Neutrophil (primary cell): ENCODE data around the gene ARAP1.

Experiments
- H3K27ac ChIP-seq: fragments of 200-600 bp; sonication (generic); 2 replicates; pipeline ENCODE4 v1.5.1; 2016; ENCODE audit warnings: mild to moderate bottlenecking, moderate library complexity
- H3K27me3 ChIP-seq: fragments of 200-600 bp; sonication (generic); 2 replicates; pipeline ENCODE4 v1.6.0; 2016; ENCODE audit warnings: mild to moderate bottlenecking
- H3K36me3 ChIP-seq: fragments of 200-600 bp; sonication (generic); 2 replicates; pipeline ENCODE4 v1.5.1; 2017
- H3K4me1 ChIP-seq, 2 experiments: fragments of 200-600 bp in 1 of 2; sonication (generic) in 1 of 2; 1 replicate in 1 of 2; 2 replicates in 1 of 2; pipeline versions ENCODE4 v1.5.1 to v1.6.1; 2013 to 2016; ENCODE audit warnings: low read depth in 1 of 2, low read length in 1 of 2, mild to moderate bottlenecking in 1 of 2, moderate library complexity in 1 of 2; ENCODE audit not compliant: control insufficient read depth in 1 of 2, insufficient read depth in 1 of 2
- H3K4me3 ChIP-seq, 2 experiments: fragments of 200-600 bp in 1 of 2; sonication (generic) in 1 of 2; 1 replicate in 1 of 2; 2 replicates in 1 of 2; pipeline ENCODE4 v1.5.1; 2013 to 2016; ENCODE audit warnings: low read depth in 1 of 2, low read length in 1 of 2, mild to moderate bottlenecking in 1 of 2, moderate library complexity in 1 of 2
- H3K9me3 ChIP-seq: fragments of 200-600 bp; sonication (generic); 2 replicates; pipeline ENCODE4 v1.5.1; 2016
- CTCF ChIP-seq: fragments of 200-600 bp; sonication (generic); IDR thresholded peaks from 2 replicates; pipeline ENCODE4 v1.5.1; 2016; ENCODE audit warnings: antibody characterized with exemption

ARAP1 gene

GRCh38 chr11:72643547-72643946 lies 108.7 kb downstream of the ARAP1 start:
- no peak for TF ChIP-seq CTCF
- Histone ChIP-seq H3K27me3 (peaks cover 67% of the 10 kb centered on the region), H3K9me3 (no peaks in the 10 kb centered on the region), H3K4me1 (peaks cover 13 to 17% of the 10 kb centered on the region in 2 experiments), H3K27ac (no peak overlapping the region), H3K36me3 (no peaks in the 10 kb centered on the region), H3K4me3 (no peak overlapping the region)

GRCh38 chr11:72642884-72643522 lies 109.2 kb downstream of the ARAP1 start:
- TF ChIP-seq CTCF: peak; percentile 84
- no peaks in the 10 kb centered on the region for H3K36me3 ChIP-seq
- H3K4me3 ChIP-seq: peak overlapping the region; percentile 34 to 51
- H3K4me1 ChIP-seq: peaks cover 13 to 17% of the 10 kb centered on the region in 2 experiments
- peaks cover 73% of the 10 kb centered on the region for H3K27me3 ChIP-seq
- no peak overlapping the region for H3K27ac ChIP-seq
- H3K9me3 ChIP-seq: no peaks in the 10 kb centered on the region

- Histone ChIP-seq H3K27ac (no peak overlapping the region), H3K9me3 (no peaks in the 10 kb centered on the region), H3K4me3 (peak overlapping the region; percentile 34 to 51), H3K27me3 (peaks cover 80% of the 10 kb centered on the region), H3K4me1 (peaks cover 13 to 17% of the 10 kb centered on the region in 2 experiments), H3K36me3 (no peaks in the 10 kb centered on the region)
- TF ChIP-seq CTCF: no peak
Measured at GRCh38 chr11:72642043-72642883, 109.9 kb downstream of the ARAP1 start.

GRCh38 chr11:72641522-72642042 lies 110.6 kb downstream of the ARAP1 start:
- TF ChIP-seq CTCF: no peak
- no peak overlapping the region for H3K27ac ChIP-seq
- H3K27me3 ChIP-seq: peaks cover 87% of the 10 kb centered on the region
- no peaks in the 10 kb centered on the region for H3K9me3 ChIP-seq
- H3K4me3 ChIP-seq: peak overlapping the region; percentile 34 to 35
- H3K4me1 ChIP-seq: peaks cover 13 to 17% of the 10 kb centered on the region in 2 experiments
- H3K36me3 ChIP-seq: no peaks in the 10 kb centered on the region

GRCh38 chr11:72639502-72640375 lies 112.5 kb downstream of the ARAP1 start:
- no peaks in the 10 kb centered on the region for H3K9me3 ChIP-seq
- H3K4me3 ChIP-seq: no peak overlapping the region
- H3K36me3 ChIP-seq: no peaks in the 10 kb centered on the region
- no peak for TF ChIP-seq CTCF
- no peak overlapping the region for H3K27ac ChIP-seq
- peaks cover 13 to 17% of the 10 kb centered on the region in 2 experiments for H3K4me1 ChIP-seq
- peaks cover 99% of the 10 kb centered on the region for H3K27me3 ChIP-seq
